IMR-90 (cell line): ENCODE data around the gene C3orf70. TPM values are rescaled to one million over a fixed set of nuclear protein-coding genes. Genes with fewer than 3 reads are reported as not detected.

Experiments used
- ATAC-seq: fragments of 200-7000 bp; cut with Tn5 transposase; 2 replicates; pipeline ENCODE4 v1.9.1; 2020; ENCODE audit warnings: low read depth, mild to moderate bottlenecking, moderate library complexity
- BruUV-seq: library from RNA; stranded (reverse); fragments of 400-500 nt; replicated peaks from 2 replicates; lab custom pipeline; 2021; lab: Mats Ljungman, UMichigan
- CTCF ChIA-PET: fragments of 300-600 bp; formaldehyde crosslinking; extraction: SDS; loops from one replicate; lab custom pipeline; 2021; ENCODE audit warnings: antibody characterized with exemption; lab: Yijun Ruan, JAX
- POLR2A ChIA-PET: fragments of 300-600 bp; sonication (Branson Sonifier 250); formaldehyde crosslinking; loops from one replicate; lab custom pipeline; 2022; ENCODE audit warnings: antibody characterized with exemption; ENCODE audit not compliant: unreplicated experiment; lab: Charles Lee
- DNase-seq: peaks from one replicate; pipeline ENCODE4 v3.0.0; 2013
- H2AFZ ChIP-seq: replicated peaks from 2 replicates; pipeline ENCODE3; 2013; ENCODE audit warnings: low read length, mild to moderate bottlenecking; ENCODE audit not compliant: poor library complexity
- H2AK5ac ChIP-seq: 2 replicates; pipeline ENCODE4 v1.6.1; 2013; ENCODE audit warnings: low read depth, low read length, inconsistent platforms
- H2AK9ac ChIP-seq: replicated peaks from 2 replicates; pipeline ENCODE3; 2013; ENCODE audit warnings: mild to moderate bottlenecking, low read depth, low read length, moderate library complexity; ENCODE audit not compliant: poor library complexity
- H2BK120ac ChIP-seq: 2 replicates; pipeline ENCODE4 v1.6.1; 2013; ENCODE audit warnings: low read depth, low read length, inconsistent platforms
- H2BK15ac ChIP-seq: 3 replicates; pipeline ENCODE4 v1.6.1; 2013; ENCODE audit warnings: low read depth, low read length, inconsistent platforms
- H2BK20ac ChIP-seq: 2 replicates; pipeline ENCODE4 v1.6.1; 2013; ENCODE audit warnings: low read depth, mild to moderate bottlenecking, inconsistent platforms, low read length, moderate library complexity
- H2BK5ac ChIP-seq: 2 replicates; pipeline ENCODE4 v1.6.1; 2013; ENCODE audit warnings: mild to moderate bottlenecking, low read depth, low read length, inconsistent platforms; ENCODE audit not compliant: poor library complexity, severe bottlenecking
- H3K14ac ChIP-seq: replicated peaks from 2 replicates; pipeline ENCODE4 v1.6.1; 2013; ENCODE audit warnings: low read depth, low read length, inconsistent platforms
- H3K18ac ChIP-seq: 2 replicates; pipeline ENCODE4 v1.6.1; 2013; ENCODE audit warnings: low read depth, low read length, control low read depth
- H3K23ac ChIP-seq: 2 replicates; pipeline ENCODE4 v1.6.1; 2013; ENCODE audit warnings: low read depth, low read length, inconsistent platforms
- H3K27ac ChIP-seq: 2 replicates; pipeline ENCODE4 v1.5.1; 2013; ENCODE audit warnings: mild to moderate bottlenecking, control low read depth, low read length; ENCODE audit not compliant: insufficient read depth
- H3K27me3 ChIP-seq: 2 replicates; pipeline ENCODE4 v1.6.1; 2013; ENCODE audit warnings: low read length; ENCODE audit not compliant: control insufficient read depth, insufficient read depth
- H3K36me3 ChIP-seq: 2 replicates; pipeline ENCODE4 v1.6.1; 2013; ENCODE audit warnings: low read length, mixed read lengths; ENCODE audit not compliant: control insufficient read depth, insufficient read depth
- H3K4ac ChIP-seq: 2 replicates; pipeline ENCODE4 v1.6.1; 2013; ENCODE audit warnings: low read depth, low read length, inconsistent platforms
- H3K4me1 ChIP-seq: 2 replicates; pipeline ENCODE4 v1.6.1; 2013; ENCODE audit warnings: low read length, mixed read lengths; ENCODE audit not compliant: control insufficient read depth, insufficient read depth
- H3K4me2 ChIP-seq: 2 replicates; pipeline ENCODE4 v1.6.1; 2013; ENCODE audit warnings: low read depth, mild to moderate bottlenecking, control low read depth, low read length, moderate library complexity
- H3K4me3 ChIP-seq: 2 replicates; pipeline ENCODE4 v1.5.1; 2013; ENCODE audit warnings: low read depth, mild to moderate bottlenecking, control low read depth, low read length, moderate library complexity; ENCODE audit not compliant: insufficient read depth
- H3K56ac ChIP-seq: 2 replicates; pipeline ENCODE4 v1.6.1; 2013; ENCODE audit warnings: low read length, inconsistent platforms; ENCODE audit not compliant: insufficient read depth; ENCODE audit errors: extremely low read depth
- H3K79me1 ChIP-seq, 2 experiments: 2 replicates each; pipeline ENCODE4 v1.6.1; 2013; ENCODE audit warnings: low read length in 2 of 2, inconsistent platforms in 1 of 2, low read depth in 1 of 2
- H3K9ac ChIP-seq: 2 replicates; pipeline ENCODE4 v1.6.1; 2013; ENCODE audit warnings: low read depth, low read length, control low read depth
- H3K9me1 ChIP-seq: 2 replicates; pipeline ENCODE4 v1.6.1; 2013; ENCODE audit warnings: low read length, inconsistent platforms; ENCODE audit not compliant: insufficient read depth
- H3K9me3 ChIP-seq: 2 replicates; pipeline ENCODE4 v1.6.1; 2013; ENCODE audit warnings: low read length; ENCODE audit not compliant: control insufficient read depth, insufficient read depth
- H4K20me1 ChIP-seq: 2 replicates; pipeline ENCODE4 v1.6.1; 2013; ENCODE audit warnings: low read length, inconsistent platforms; ENCODE audit not compliant: insufficient read depth
- H4K5ac ChIP-seq: 2 replicates; pipeline ENCODE4 v1.6.1; 2013; ENCODE audit warnings: mild to moderate bottlenecking, low read depth, low read length, control low read depth
- H4K8ac ChIP-seq, 2 experiments: 2 replicates each; pipeline ENCODE4 v1.6.1; 2013; ENCODE audit warnings: low read depth in 2 of 2, low read length in 2 of 2, control low read depth in 1 of 2, inconsistent platforms in 1 of 2
- H4K91ac ChIP-seq: 2 replicates; pipeline ENCODE4 v1.6.1; 2013; ENCODE audit warnings: low read depth, low read length, inconsistent platforms; ENCODE audit not compliant: insufficient read depth
- BHLHE40 ChIP-seq: fragments of 150-350 bp; IDR thresholded peaks from 2 replicates; pipeline ENCODE4 v1.6.1; 2016; ENCODE audit warnings: mild to moderate bottlenecking, low read depth, low read length
- CEBPB ChIP-seq: IDR thresholded peaks from 2 replicates; pipeline ENCODE4 v1.6.1; 2012; ENCODE audit warnings: low read depth, low read length, improper control_type of control experiment
- FOS ChIP-seq: fragments of 150-350 bp; IDR thresholded peaks from 2 replicates; pipeline ENCODE4 v1.6.1; 2016; ENCODE audit warnings: low read depth, low read length
- NFE2L2 ChIP-seq: fragments of 150-350 bp; IDR thresholded peaks from 2 replicates; pipeline ENCODE4 v1.6.1; 2016; ENCODE audit warnings: low read depth, mild to moderate bottlenecking, low read length
- POLR2A ChIP-seq: IDR thresholded peaks from 2 replicates; pipeline ENCODE4 v1.6.1; 2012; ENCODE audit warnings: mild to moderate bottlenecking, low read depth, low read length
- RCOR1 ChIP-seq: IDR thresholded peaks from 2 replicates; pipeline ENCODE4 v1.6.1; 2012; ENCODE audit warnings: mild to moderate bottlenecking, low read length, improper control_type of control experiment; ENCODE audit not compliant: insufficient replicate concordance
- RFX5 ChIP-seq: IDR thresholded peaks from 2 replicates; pipeline ENCODE4 v1.8.0; 2012; ENCODE audit warnings: low read depth, mild to moderate bottlenecking, low read length, moderate library complexity
- WGBS, 2 experiments: methylation state at CpG; one replicate each; pipeline versions ENCODE4 v1.1.5 to v1.1.7; 2013; ENCODE audit warnings: missing lambda C conversion rate in 2 of 2; ENCODE audit not compliant: insufficient read length in 1 of 2; ENCODE audit errors: extremely low coverage in 2 of 2; 5-methylcytosine and 5-hydroxymethylcytosine counted together
- dilution Hi-C: fragments of 300-500 bp; cut with HindIII; formaldehyde crosslinking; loops from one replicate; pipeline ENCODE4 v1.14.3; 2018; ENCODE audit warnings: low sequenced_read_pairs; ENCODE audit not compliant: unreplicated experiment
- in situ Hi-C: fragments of 300-500 bp; cut with MboI; formaldehyde crosslinking; loops from 3 replicates; pipeline ENCODE4 v1.14.3; 2019; ENCODE audit warnings: low sequenced_read_pairs, inconsistent platforms, mixed read lengths
- intact Hi-C: fragments of 100-400 bp; cut with micrococcal nuclease; formaldehyde crosslinking; loops from 2 replicates; pipeline ENCODE4 v1.10.0; 2022
- polyA plus RNA-seq, 3 experiments: library from polyadenylated mRNA; depleted of rRNA; stranded (reverse); fragments of >200 nt; gene quantifications; 2 replicates each; pipeline ENCODE4 v1.2.3, GENCODE V29; 2012; ENCODE audit warnings: low replicate concordance in 1 of 3
- total RNA-seq: library from RNA; depleted of rRNA; stranded (reverse); fragments of >200 nt; gene quantifications from 2 replicates; pipeline ENCODE4 v1.2.3, GENCODE V29; 2012
- TF ChIP-seq, protein P1 (sequence below): fragments of 150-350 bp; IDR thresholded peaks from 2 replicates; pipeline ENCODE4 v1.6.1; 2016; ENCODE audit warnings: low read depth, mild to moderate bottlenecking, low read length, moderate library complexity, borderline replicate concordance
- TF ChIP-seq, protein P2 (sequence below): conservative IDR thresholded peaks from 2 replicates; pipeline ENCODE4 v1.5.1; 2012; ENCODE audit warnings: mild to moderate bottlenecking, low read depth, low read length, improper control_type of control experiment

C3orf70 gene
- total and polyA plus RNA-seq, 2 of the 4 experiments (the other 2 are of a cell fraction) = 0.96 to 1.8 TPM

DNA sequence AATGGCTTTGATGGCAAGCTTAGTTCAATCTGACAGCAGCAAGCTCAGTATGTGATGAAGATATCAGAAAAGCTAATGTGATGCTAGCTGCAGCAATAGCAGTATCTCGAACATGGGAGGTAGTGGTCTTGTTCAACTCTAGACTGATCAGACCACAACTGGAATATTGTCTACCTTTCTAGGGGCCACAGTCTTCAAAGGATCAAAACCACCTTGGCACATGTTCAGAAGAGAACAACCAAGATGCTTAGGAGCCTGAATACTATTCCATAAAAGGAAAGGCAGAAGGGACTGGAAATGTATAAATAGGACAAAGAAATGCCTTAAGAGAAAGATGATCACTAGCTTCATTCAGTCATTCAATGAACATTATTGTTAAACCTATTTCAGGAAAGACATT is 2.3 kb downstream of the C3orf70 start:
- TF ChIP-seq, protein P1, sequence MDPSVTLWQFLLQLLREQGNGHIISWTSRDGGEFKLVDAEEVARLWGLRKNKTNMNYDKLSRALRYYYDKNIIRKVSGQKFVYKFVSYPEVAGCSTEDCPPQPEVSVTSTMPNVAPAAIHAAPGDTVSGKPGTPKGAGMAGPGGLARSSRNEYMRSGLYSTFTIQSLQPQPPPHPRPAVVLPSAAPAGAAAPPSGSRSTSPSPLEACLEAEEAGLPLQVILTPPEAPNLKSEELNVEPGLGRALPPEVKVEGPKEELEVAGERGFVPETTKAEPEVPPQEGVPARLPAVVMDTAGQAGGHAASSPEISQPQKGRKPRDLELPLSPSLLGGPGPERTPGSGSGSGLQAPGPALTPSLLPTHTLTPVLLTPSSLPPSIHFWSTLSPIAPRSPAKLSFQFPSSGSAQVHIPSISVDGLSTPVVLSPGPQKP = no peak
- TF ChIP-seq NFE2L2 (no peak), FOS (no peak), BHLHE40 (no peak), RCOR1 (no peak), POLR2A (no peak), CEBPB (no peak), RFX5 (no peak)
- TF ChIP-seq, protein P2, sequence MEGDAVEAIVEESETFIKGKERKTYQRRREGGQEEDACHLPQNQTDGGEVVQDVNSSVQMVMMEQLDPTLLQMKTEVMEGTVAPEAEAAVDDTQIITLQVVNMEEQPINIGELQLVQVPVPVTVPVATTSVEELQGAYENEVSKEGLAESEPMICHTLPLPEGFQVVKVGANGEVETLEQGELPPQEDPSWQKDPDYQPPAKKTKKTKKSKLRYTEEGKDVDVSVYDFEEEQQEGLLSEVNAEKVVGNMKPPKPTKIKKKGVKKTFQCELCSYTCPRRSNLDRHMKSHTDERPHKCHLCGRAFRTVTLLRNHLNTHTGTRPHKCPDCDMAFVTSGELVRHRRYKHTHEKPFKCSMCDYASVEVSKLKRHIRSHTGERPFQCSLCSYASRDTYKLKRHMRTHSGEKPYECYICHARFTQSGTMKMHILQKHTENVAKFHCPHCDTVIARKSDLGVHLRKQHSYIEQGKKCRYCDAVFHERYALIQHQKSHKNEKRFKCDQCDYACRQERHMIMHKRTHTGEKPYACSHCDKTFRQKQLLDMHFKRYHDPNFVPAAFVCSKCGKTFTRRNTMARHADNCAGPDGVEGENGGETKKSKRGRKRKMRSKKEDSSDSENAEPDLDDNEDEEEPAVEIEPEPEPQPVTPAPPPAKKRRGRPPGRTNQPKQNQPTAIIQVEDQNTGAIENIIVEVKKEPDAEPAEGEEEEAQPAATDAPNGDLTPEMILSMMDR = no peak
- Histone ChIP-seq H2BK120ac (no peak overlapping the region), H4K8ac (no peak overlapping the region), H3K36me3 (no peaks in the 10 kb centered on the region), H3K4me3 (no peak overlapping the region), H3K9me1 (peaks cover 5% of the 10 kb centered on the region), H2AFZ (no peak overlapping the region), H2AK9ac (no peak overlapping the region), H3K9me3 (no peaks in the 10 kb centered on the region), H3K14ac (no peak overlapping the region), H4K5ac (no peak overlapping the region), H3K18ac (no peak overlapping the region), H4K20me1 (no peaks in the 10 kb centered on the region), H3K4ac (0 out of 2 replicates have a peak overlapping the region, but pooled peaks have one; percentile 17), H3K27me3 (peaks cover 31% of the 10 kb centered on the region), H3K27ac (no peak overlapping the region), H2BK5ac (no peak overlapping the region), H3K56ac (no peak overlapping the region), H4K91ac (no peak overlapping the region), H3K23ac (no peak overlapping the region), H2BK15ac (no peak overlapping the region), H3K9ac (no peak overlapping the region), H3K4me1 (no peaks in the 10 kb centered on the region; the same call in 1 of the 2 replicates), H3K4me2 (no peak overlapping the region), H2AK5ac (no peak overlapping the region), H2BK20ac (no peak overlapping the region), H3K79me1 (no peaks in the 10 kb centered on the region)
- intact Hi-C loops (no loop called here), in situ Hi-C loops (no loop called here), dilution Hi-C loops (no loop called here)
- POLR2A ChIA-PET = no interaction called here
- no peak for ATAC-seq
- no TSS peak for BruUV-seq
- CTCF ChIA-PET = no interaction called here
- no CpG with 5 or more reads among the region's 1 CpG for WGBS, 2 experiments
- no peak for DNase-seq
